Activated CD4-positive, alpha-beta T cell treated with anti-CD3 and anti-CD28 coated beads, Interleukin-2, amount 50 U/mL, for 48 hours (primary cell): ENCODE measurements around the gene PKM.
A peak's percentile ranks its signal among the peaks of the same experiment; 100 is the strongest.
"Not testable (repeated sequence)": the region's sequence is repeated elsewhere in the genome, so short reads cannot be mapped to it uniquely, and the experiment has no call there.

Source experiments
- DNase-seq, 2 experiments: peaks; one replicate each; pipeline ENCODE4 v3.0.0-alpha.2; 2020

The PKM gene

DNA sequence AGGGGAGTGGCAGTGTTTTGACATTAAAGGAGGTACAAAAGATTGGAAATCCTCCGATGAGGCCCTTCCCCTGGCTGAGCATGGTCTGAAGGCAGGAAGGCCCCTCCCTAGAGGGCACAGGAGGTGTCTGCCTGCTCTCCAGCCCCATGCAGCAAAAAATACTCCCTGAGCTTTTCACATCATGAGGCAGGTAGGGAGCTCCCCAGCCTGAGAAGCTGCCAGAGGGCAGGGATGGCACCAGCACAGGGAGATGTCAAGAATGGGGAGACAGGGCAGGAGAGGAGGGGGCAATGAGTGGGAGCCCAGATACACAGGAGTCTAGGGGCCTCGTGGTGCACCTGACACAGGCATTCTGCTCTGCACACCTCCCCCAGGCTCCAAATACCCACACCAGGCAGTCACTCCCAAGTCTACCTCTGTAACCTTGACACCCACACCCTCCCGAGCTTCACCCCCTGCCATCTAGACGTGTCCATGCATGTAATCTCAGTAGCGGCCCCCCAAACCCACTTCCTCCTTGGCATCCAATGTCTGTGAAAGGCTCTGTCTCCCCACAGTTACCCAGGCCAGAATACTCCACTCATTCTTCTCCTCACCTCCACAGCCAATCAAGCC is 56.3 kb downstream of the PKM start:
- no peak for DNase-seq

DNA sequence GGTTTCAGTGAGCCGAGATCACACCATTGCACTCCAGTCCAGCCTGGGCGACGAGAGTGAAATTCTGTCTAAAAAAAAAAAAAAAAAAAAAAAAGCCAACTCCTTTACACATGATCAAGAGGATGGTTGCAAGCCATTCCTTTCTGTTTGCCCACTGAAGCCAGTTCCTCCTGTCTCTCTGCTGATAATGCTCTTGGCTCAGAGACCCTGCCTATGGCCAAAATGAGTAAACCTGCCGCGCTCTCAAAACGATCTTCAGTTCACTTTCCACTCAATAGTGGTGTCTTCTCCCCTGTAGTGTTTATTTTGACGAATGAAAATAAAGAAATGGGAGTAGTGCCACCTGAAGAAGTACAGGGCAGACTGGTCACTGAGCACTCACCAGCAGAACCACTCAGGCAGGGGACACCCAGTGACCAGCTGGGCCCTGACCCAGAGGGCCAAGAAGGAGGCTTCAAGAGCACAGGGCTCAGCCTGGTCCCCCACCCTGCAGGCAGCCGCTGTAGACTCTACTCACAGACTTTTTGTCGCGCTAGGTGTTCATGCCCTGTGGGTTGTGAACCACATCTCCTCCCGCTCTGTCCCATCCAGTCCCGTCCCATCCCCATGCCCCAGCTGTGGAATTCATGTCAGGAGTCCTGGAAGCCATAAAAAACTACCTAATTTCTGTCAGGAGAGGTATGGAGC is 57.0 kb downstream of the PKM start:
- DNase-seq = no peak

GRCh38 chr15:72173401-72173800 is 57.6 kb downstream of the PKM start:
- DNase-seq = no peak

- no peak for DNase-seq
These were observed 58.2 kb downstream of the PKM start for GRCh38 chr15:72172796-72173195.

DNA sequence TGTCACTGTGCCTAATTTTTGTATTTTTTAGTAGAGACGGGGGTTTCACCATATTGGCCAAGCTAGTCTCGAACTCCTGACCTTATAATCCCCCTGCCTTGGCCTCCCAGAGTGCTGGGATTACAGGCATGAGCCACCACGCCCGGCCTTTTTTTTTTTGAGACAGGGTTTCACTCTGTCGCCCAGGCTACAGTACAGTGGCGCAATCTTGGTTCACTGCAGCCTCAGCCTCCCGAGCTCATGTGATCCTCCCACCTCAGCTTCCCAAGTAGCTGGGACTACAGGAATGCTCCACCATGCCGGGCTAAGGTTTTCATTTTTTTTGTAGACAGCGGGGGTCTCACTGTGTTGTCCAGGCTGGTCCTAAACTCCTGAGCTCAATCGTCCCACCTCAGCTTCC is 59.0 kb downstream of the PKM start:
- not testable (repeated sequence) for DNase-seq

GRCh38 chr15:72170691-72171090 is 60.3 kb downstream of the PKM start:
- DNase-seq = no peak

- DNase-seq = no peak
These were observed 60.9 kb downstream of the PKM start for GRCh38 chr15:72169921-72170611.

- no peak for DNase-seq
These were observed 61.6 kb downstream of the PKM start for GRCh38 chr15:72169236-72169920.

GRCh38 chr15:72168808-72169190 is 62.2 kb downstream of the PKM start:
- DNase-seq = no peak

GRCh38 chr15:72168131-72168807 is 62.7 kb downstream of the PKM start:
- DNase-seq = no peak

DNA sequence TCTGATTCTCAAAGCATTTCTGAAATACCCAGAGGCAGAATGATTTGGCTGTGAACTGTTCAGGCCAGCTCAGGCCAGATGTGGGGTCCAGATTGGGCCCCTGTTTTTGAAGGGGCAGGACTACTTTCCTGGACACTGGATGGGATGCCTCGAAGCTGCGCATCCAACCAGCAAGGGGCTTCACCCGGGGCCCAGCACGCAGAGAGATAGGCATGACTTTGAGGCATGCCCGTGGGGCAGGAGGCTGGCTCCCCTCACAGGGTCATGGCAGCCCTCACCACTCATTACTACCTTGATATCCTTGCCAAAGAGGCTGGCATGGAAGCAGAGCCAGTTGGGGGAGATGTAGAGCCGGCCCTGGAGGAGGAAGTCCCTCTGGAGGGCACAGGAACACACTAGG is 63.5 kb downstream of the PKM start:
- DNase-seq = no peak

- DNase-seq = no peak
These were observed 64.1 kb downstream of the PKM start for GRCh38 chr15:72166716-72167417.

GRCh38 chr15:72163719-72164118 is 67.3 kb downstream of the PKM start:
- no peak for DNase-seq

DNA sequence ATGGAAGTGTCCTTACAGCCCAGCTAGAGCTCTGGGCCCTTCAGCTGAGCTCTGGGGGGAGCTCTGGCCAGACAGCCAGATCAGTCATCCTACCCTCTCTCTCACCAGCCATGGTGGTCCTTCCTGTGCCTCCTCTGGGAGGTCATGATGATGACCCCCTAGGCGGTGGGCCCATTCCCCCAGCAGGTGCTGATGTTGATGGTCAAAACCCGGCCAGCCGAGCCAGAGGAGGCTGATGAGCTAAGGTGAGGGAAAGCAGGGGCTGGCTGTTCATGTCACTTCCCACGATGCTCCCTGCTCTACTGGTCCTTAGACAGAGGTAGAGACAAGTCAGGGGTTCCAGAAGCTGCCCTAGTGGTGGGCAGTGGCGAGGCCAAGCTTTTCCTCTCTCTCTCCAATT is 68.4 kb downstream of the PKM start:
- no peak for DNase-seq

- no peak for DNase-seq
These were observed 69.4 kb downstream of the PKM start for GRCh38 chr15:72161361-72162132.

GRCh38 chr15:72160696-72161245 is 70.2 kb downstream of the PKM start:
- no peak for DNase-seq

- no peak for DNase-seq
These were observed 74.1 kb downstream of the PKM start for GRCh38 chr15:72156928-72157327.

DNA sequence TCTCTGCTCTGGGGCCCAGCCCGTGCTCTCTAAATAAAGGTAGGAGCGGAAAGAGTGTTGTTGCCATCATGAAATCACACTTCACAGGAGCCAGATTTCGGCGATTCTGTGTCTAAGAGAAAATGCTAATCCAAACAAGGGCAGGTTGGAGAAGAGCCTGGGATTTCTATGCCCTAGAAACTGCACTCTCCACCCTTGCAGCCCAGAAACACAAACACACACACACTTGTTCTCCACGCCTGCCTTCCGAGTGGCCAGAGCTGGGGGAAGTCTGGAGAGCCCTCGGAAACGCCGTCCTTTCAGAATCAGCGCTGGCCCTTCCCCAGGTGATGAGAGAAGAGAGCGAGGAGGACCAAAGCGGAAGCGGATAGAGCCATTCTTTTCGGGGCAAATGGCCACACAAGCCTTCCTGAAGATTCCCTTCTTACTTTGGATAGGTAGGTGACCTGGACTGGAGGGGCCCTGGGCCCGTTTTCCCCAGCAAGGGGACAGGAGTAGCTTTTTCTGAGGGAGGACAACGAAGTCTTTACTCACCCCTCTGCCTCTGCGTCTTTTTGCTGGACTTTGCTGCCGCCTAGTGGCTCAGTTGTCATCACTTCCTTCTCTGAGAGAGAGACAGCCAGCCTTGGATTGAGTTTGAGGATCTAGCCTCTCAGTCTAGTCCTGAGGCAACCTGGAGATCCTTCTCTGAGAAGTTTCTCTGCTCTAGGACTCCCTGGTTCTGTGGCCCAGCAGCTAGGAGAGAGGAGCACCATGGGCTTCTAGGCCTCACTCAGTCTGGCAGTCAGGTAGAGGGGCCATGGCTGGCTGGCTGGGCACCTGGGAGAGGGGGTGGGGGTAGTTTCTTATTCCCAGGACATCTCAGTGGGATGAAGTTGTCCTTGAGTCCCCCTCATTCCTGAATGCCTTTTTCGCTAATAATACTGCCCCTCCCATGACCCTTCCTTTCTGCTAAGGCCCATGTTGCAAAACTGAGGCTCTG is 75.1 kb downstream of the PKM start:
- DNase-seq = peak; percentile 87 to 90

GRCh38 chr15:72155003-72155621 is 75.9 kb downstream of the PKM start:
- DNase-seq = no peak

DNA sequence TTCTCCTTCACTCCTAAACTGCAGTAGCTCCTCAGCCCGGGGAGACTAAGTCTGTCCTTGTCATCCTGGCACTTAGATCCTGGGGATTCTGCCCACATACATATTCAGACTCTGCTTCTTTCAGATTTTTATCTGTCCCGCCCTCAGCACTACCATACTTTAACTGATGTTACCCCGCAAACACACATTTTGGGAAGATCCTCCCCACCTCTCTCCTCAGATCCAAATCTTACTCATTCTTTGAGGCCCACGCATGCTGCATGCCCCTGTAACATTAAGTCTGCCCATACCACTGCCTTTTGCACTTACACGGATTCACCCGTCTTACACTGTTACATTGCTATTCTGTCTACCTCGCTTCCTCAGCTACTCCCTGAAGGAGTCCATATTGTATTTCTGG is 76.7 kb downstream of the PKM start:
- DNase-seq = no peak
